Progenitor cell of endocrine pancreas (in vitro differentiated cells): ENCODE data around the gene NDUFA7. TPM values are rescaled to one million over a fixed set of nuclear protein-coding genes. Genes with fewer than 3 reads are reported as not detected.
"Not testable (repeated sequence)": the region's sequence is repeated elsewhere in the genome, so short reads cannot be mapped to it uniquely, and the experiment has no call there.

ENCODE experiments used
- DNase-seq: peaks from one replicate; pipeline ENCODE4 v3.0.0; 2021; ENCODE audit warnings: low spot score; ENCODE audit not compliant: unreplicated experiment
- H3K27ac Mint-ChIP-seq: 2 replicates; pipeline ENCODE4 v1.8.0; 2021; ENCODE audit warnings: mild to moderate bottlenecking, moderate library complexity, mixed read lengths
- H3K27me3 Mint-ChIP-seq: 2 replicates; pipeline ENCODE4 v1.8.0; 2021; ENCODE audit warnings: mixed read lengths
- H3K36me3 Mint-ChIP-seq: 2 replicates; pipeline ENCODE4 v1.8.0; 2022; ENCODE audit warnings: mixed read lengths; ENCODE audit not compliant: insufficient read depth
- H3K4me1 Mint-ChIP-seq: 2 replicates; pipeline ENCODE4 v1.8.0; 2021; ENCODE audit warnings: low read depth, mixed read lengths
- H3K4me3 Mint-ChIP-seq: 2 replicates; pipeline ENCODE4 v1.8.0; 2021; ENCODE audit warnings: low read depth, mild to moderate bottlenecking, moderate library complexity, mixed read lengths
- H3K9me3 Mint-ChIP-seq: 2 replicates; pipeline ENCODE4 v1.8.0; 2021; ENCODE audit warnings: low read depth, mixed read lengths
- total RNA-seq: library from RNA; stranded (reverse); gene quantifications from 2 replicates; pipeline ENCODE4 v1.2.1, GENCODE V29; 2021
- TF ChIP-seq, protein P1 (sequence below): fragments of 200-600 bp; sonication (generic); IDR thresholded peaks from one replicate; pipeline ENCODE4 v1.5.0; 2021; ENCODE audit warnings: antibody characterized with exemption, mild to moderate bottlenecking; ENCODE audit not compliant: unreplicated experiment

NDUFA7 gene
- total RNA-seq, 1 donor from 2014 or later = 55.3 TPM

DNA sequence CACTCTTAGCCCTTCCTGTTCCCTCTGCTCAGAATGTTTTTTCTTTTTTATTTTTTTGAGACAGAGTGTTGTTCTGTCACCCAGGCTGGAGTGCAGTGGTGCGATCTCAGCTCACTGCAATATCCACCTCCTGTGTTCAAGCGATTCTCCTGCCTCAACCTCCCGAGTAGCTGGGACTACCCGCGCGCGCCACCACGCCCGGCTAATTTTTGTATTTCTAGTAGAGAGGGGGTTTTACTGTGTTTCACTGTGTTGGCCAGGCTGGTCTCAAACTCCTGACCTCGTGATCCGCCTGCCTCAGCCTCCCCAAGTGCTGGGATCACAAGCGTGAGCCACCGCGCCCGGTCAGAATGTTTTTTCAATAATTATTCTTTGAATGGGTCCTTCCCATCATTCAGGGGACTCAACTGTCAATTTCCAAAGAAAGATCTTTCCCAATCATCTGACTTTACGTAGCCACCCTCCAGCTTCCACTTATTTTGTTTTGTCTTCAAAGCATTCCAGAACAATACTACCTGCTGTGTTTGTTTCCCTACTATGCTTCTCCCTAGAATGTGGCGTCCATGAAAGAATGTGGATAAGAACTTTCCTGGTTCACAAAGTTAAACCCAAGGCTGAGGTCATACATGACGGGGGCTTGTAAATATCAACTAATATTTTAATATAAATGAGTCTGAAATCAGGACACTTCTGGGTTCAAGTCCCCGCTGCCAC, 1.2 kb downstream of the NDUFA7 start:
- H3K9me3 Mint-ChIP-seq = no peaks in the 10 kb centered on the region
- H3K4me3 Mint-ChIP-seq = peak overlapping the region; percentile 99
- peaks cover 17% of the 10 kb centered on the region for H3K4me1 Mint-ChIP-seq
- no peaks in the 10 kb centered on the region for H3K27me3 Mint-ChIP-seq
- TF ChIP-seq, protein P1, sequence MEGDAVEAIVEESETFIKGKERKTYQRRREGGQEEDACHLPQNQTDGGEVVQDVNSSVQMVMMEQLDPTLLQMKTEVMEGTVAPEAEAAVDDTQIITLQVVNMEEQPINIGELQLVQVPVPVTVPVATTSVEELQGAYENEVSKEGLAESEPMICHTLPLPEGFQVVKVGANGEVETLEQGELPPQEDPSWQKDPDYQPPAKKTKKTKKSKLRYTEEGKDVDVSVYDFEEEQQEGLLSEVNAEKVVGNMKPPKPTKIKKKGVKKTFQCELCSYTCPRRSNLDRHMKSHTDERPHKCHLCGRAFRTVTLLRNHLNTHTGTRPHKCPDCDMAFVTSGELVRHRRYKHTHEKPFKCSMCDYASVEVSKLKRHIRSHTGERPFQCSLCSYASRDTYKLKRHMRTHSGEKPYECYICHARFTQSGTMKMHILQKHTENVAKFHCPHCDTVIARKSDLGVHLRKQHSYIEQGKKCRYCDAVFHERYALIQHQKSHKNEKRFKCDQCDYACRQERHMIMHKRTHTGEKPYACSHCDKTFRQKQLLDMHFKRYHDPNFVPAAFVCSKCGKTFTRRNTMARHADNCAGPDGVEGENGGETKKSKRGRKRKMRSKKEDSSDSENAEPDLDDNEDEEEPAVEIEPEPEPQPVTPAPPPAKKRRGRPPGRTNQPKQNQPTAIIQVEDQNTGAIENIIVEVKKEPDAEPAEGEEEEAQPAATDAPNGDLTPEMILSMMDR = no peak
- DNase-seq = no peak
- H3K36me3 Mint-ChIP-seq = peaks cover 6% of the 10 kb centered on the region
- H3K27ac Mint-ChIP-seq = peak overlapping the region; percentile 98

DNA sequence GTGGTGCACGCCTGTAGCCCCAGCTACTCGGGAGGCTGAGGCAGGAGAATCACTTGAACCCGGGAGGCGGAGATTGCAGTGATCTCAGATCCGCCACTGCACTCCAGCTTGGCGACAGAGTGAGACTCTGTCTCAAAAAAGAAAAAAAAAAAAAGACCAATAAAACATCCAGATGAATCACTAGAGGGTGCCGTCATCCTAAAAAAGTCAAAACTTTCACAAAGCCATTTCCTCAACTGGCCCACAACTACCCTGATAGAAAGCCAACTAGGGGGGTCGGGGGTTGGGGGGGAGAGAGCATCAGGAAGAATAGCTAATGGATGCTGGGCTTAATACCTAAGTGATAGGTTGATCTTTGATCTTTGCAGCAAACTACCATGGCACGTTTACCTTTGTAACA, 2.3 kb downstream of the NDUFA7 start:
- not testable (repeated sequence) for H3K36me3 Mint-ChIP-seq, DNase-seq, H3K27ac Mint-ChIP-seq, H3K27me3 Mint-ChIP-seq, H3K9me3 Mint-ChIP-seq
- Mint-ChIP-seq H3K4me3 (peak overlapping the region; percentile 31), H3K4me1 (peaks cover 17% of the 10 kb centered on the region)

DNA sequence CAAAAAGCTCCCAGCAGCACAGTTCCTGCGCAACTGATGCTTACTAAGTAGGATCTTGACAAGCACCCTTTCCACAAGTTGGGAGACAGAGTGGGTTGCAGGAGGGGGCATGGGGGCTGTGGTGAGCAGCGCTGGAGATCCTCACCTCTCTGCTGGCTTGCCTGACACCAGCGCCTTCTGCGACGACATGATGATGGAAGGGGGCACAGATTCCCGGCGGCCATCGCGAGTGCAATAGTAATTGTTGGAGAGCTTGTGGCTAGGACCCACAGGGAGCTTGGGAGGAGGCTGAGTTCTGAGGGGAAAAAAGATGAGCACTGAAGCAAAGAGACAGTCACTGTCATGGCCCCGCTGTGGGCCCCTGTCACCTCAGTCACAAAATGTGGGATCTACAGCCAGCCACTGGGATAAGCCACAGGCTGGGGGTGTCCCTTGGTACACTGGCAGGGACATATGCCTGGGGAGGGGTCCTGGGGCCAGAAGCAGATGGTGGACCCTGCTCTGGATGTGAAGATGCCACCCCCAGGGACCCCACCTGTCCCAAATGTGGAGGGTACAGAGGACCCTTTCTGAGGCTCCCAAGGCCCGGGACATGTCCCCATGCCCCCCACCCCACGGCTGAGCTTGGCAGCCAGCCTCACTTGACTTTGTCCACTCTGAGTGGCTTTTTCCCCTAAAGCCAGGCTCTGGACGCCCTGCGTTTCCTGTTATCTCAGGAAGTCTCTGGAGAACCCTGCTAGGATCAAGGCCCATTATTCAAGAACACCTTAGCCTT, 4.6 kb downstream of the NDUFA7 start:
- no peak for DNase-seq
- Mint-ChIP-seq H3K9me3 (no peaks in the 10 kb centered on the region), H3K36me3 (peaks cover 3% of the 10 kb centered on the region), H3K4me1 (peaks cover 8% of the 10 kb centered on the region), H3K27me3 (no peaks in the 10 kb centered on the region), H3K27ac (no peak overlapping the region), H3K4me3 (no peak overlapping the region)
- TF ChIP-seq, protein P1 = no peak

DNA sequence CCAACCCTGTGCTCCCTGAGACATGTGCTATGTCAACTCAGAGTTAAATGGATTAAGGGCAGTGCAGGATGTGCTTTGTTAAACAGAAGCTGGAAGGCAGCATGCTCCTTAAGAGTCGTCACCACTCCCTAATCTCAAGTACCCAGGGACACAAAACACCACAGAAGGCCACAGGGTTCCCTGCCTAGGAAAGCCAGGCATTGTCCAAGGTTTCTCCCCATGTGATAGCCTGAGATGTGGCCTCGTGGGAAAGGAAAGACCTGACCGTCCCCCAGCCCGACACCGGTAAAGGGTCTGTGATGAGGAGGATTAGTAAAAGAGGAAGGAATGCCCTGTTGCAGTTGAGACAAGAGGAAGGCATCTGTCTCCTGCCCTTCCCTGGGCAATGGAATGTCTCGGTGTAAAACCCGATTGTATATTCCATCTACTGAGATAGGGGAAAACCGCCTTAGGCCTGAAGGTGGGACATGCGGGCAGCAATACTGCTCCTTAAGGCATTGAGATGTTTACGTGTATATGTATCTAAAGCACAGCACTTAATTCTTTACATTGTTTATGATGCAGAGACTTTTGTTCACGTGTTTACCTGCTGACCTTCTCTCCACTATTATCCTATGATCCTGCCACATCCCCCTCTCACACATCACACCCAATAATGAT, 6.1 kb downstream of the NDUFA7 start:
- DNase-seq, H3K27ac Mint-ChIP-seq, H3K4me3 Mint-ChIP-seq, H3K27me3 Mint-ChIP-seq, H3K4me1 Mint-ChIP-seq, H3K9me3 Mint-ChIP-seq, H3K36me3 Mint-ChIP-seq: not testable (repeated sequence)

DNA sequence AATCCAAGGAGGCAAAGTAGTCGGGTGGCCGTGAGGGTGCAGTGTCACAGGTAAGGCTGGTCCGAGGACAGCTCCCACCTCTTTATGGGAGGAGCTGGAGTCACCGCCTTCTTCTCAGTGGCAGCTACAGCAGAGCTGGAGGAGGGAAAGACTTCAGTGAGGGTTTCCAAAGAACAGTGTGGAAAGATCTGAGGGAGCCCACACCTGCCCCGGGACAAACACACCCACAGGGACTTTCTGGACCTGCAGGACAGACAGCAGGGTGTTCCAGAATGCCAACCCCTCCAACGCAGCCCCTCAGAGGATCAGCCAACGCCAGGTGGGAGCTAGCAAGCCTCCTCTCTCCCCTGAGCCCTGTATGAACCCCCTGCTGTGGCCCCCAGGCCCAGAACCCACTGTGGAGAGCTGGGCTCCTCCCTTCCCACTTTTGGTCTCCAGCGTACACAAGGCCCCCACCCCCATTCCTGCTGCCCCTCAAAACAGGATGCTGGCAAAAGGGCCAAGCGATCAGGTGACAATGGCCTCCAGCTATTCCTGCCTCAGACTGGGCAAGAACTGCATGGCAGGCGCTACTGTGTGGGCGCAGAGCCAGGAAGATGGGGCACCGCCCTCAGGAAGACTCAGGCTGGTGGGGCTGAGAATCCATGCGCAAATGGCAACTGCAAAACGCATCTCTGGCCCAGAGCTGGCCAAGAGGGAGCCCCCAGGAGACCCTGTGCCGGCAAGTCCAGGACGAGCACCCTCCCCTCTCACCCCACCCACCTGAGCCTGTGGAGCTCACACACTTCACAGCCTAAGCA, 9.5 kb downstream of the NDUFA7 start:
- Mint-ChIP-seq H3K9me3 (no peaks in the 10 kb centered on the region), H3K27ac (no peak overlapping the region), H3K36me3 (peaks cover 3% of the 10 kb centered on the region), H3K27me3 (no peaks in the 10 kb centered on the region), H3K4me1 (peaks cover 15% of the 10 kb centered on the region), H3K4me3 (no peak overlapping the region)
- no peak for DNase-seq
- TF ChIP-seq, protein P1 = no peak
